ENCODE results near the gene HIVEP3. TPM values are rescaled to one million over a fixed set of nuclear protein-coding genes. Genes with fewer than 3 reads are reported as not detected.
A peak's percentile ranks its signal among the peaks of the same experiment; 100 is the strongest.

The HIVEP3 gene
- polyA plus RNA-seq, 1 of the 3 experiments (the other 2 are of a cell fraction), result 6.4 TPM

DNA sequence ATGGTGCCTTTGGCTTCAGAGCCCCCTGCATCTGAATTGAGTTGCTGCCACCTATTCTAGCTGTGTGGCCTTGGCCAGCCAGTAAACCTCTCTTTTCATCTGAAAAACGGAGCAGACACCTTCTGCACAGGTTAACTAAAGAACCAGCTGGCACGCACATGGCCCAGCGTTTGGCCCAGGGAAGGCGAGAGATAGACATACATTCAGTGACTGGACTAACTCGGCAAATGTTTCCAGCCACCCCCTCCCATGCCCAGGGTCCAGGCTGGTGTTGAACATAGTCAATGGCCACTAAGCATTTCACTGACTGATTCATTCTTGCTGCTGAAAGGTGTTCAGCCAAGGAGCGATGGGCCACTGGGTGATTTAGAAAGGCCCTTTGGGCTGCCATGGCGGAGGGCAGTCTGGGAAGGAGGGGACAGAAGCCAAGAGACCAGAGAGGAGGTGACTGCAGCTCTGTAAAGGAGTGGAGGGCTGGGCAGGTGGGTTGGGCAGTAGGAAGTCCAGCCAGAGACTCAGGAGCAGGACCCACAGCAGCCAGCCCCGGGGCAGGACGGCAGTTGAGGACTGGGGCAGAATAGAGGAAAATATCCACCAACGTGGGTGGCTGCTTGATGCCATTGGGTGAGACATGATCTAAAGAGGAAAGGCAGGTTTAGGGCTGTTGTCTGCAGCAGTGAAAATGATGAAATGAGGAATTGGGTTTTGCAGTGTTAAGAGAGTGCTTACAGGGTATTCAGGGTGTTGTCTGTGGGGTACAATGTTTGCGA lies 184.3 kb downstream of the HIVEP3 start:
- ChIA-PET POLR2A (no interaction called here), CTCF (interaction anchor here (1.8 kb wide), 1 partner anchor 161 kb away, joined by 5 read pairs; no protein-coding TSS in a partner anchor)
- 80% methylated on average over 10 of the region's 11 CpGs for WGBS (ENCODE audit: low lambda C conversion rate)
- Histone ChIP-seq H3K4me2 (no peak overlapping the region), H3K79me2 (ENCODE audit: insufficient read depth) (no peaks in the 10 kb centered on the region), H3K9me2 (no peaks in the 10 kb centered on the region), H3K27me3 (ENCODE audit: insufficient read depth) (no peaks in the 10 kb centered on the region), H3K4me3 (ENCODE audit: low read depth in 2 of 2, low read length in 1 of 2) (no peak overlapping the region), H3K9me3 (no peaks in the 10 kb centered on the region), H3K36me3 (replicated peaks in 1 of 2; ENCODE audit: control insufficient read depth in 1 of 2, insufficient read depth in 2 of 2, low read length in 1 of 2) (no peaks in the 10 kb centered on the region), H4K20me1 (ENCODE audit: insufficient read depth) (no peaks in the 10 kb centered on the region), H3F3A (replicated peaks; ENCODE audit: insufficient read depth) (no peaks in the 10 kb centered on the region), H3K4me1 (ENCODE audit: control insufficient read depth in 1 of 2, insufficient read depth in 2 of 2, low read depth in 1 of 2, low read length in 1 of 2) (peaks cover 0 to 38% of the 10 kb centered on the region in 2 experiments; a peak in 1 of 4 replicates), H3K27ac (ENCODE audit: low read depth in 2 of 2, low read length in 1 of 2) (no peak overlapping the region), H3K9ac (no peak overlapping the region), H2AFZ (ENCODE audit: low read depth) (no peak overlapping the region)
- DNase-seq, result no peak
- TF ChIP-seq RFX5 (IDR thresholded peaks at IDR 0.05; ENCODE audit: low read length) (no peak), GATA2 (CRISPR knock-in tag; IDR thresholded peaks at IDR 0.05) (no peak), FOSL2 (IDR thresholded peaks at IDR 0.05; ENCODE audit: borderline replicate concordance, low read depth) (no peak)

DNA sequence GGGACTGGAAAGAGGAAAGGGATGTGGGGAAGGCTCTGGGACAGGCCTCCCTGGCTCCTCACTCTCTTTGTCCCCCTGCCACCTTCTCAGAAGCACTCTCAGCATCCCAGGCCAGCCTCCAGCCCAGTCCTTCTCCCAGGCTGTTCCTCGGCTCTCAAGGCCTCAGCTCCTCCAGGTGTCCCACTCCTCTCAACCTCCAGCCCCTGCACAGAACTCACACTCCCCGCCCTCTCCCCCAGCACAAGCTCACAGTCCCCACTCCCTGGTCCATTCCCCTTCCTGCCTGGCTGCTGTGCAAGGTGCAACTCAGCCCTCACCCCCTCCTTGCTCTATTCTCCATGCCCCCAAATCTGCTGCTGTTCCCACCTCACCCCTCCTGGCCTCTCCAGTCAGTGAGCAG lies 185.0 kb downstream of the HIVEP3 start:
- Histone ChIP-seq H3K4me1 (ENCODE audit: control insufficient read depth in 1 of 2, insufficient read depth in 2 of 2, low read depth in 1 of 2, low read length in 1 of 2) (peaks cover 0 to 44% of the 10 kb centered on the region in 2 experiments; a peak in 1 of 4 replicates), H3F3A (replicated peaks; ENCODE audit: insufficient read depth) (no peaks in the 10 kb centered on the region), H3K4me3 (ENCODE audit: low read depth in 2 of 2, low read length in 1 of 2) (no peak overlapping the region), H3K9me2 (no peaks in the 10 kb centered on the region), H3K27ac (ENCODE audit: low read depth in 2 of 2, low read length in 1 of 2) (no peak overlapping the region), H3K9ac (no peak overlapping the region), H3K4me2 (no peak overlapping the region), H3K9me3 (no peaks in the 10 kb centered on the region), H3K79me2 (ENCODE audit: insufficient read depth) (no peaks in the 10 kb centered on the region), H4K20me1 (ENCODE audit: insufficient read depth) (no peaks in the 10 kb centered on the region), H2AFZ (ENCODE audit: low read depth) (no peak overlapping the region), H3K27me3 (ENCODE audit: insufficient read depth) (no peaks in the 10 kb centered on the region), H3K36me3 (replicated peaks in 1 of 2; ENCODE audit: control insufficient read depth in 1 of 2, insufficient read depth in 2 of 2, low read length in 1 of 2) (no peaks in the 10 kb centered on the region)
- no peak for TF ChIP-seq CHD2 (IDR thresholded peaks at IDR 0.05; ENCODE audit: low read length, partially characterized antibody)
- TF ChIP-seq MEF2A (IDR thresholded peaks at IDR 0.05; ENCODE audit: borderline replicate concordance, low read depth), result no peak
- DNase-seq, result no peak
- POLR2A ChIA-PET, result no interaction called here
- CTCF ChIA-PET, result interaction anchor here (1.8 kb wide), 1 partner anchor 160 kb away, joined by 5 read pairs; no protein-coding TSS in a partner anchor
- 64% methylated on average over 2 of the region's 2 CpGs for WGBS (ENCODE audit: low lambda C conversion rate)

DNA sequence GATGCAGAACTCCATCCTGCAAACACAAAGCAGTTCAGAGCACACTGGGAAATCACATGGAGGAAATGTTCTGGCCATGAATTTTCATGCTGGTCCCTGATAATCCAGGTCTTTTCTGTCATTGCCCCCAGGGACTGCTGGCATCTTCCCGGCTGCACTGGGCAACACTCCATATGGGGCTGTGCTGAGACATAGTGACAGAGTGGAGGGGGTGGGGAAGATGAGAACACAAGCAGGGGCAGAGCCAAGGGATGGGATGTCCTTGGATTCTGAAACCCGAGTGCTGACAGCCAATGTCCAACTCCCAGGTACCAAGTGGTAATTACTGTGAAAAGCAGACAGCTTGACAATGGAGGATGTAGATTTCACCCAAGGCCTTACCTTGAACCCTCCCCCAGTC lies 185.7 kb downstream of the HIVEP3 start:
- Histone ChIP-seq H3K4me3 (ENCODE audit: low read depth in 2 of 2, low read length in 1 of 2) (no peak overlapping the region), H3K9ac (no peak overlapping the region), H4K20me1 (ENCODE audit: insufficient read depth) (no peaks in the 10 kb centered on the region), H3K9me2 (no peaks in the 10 kb centered on the region), H3K9me3 (no peaks in the 10 kb centered on the region), H2AFZ (ENCODE audit: low read depth) (no peak overlapping the region), H3K27ac (ENCODE audit: low read depth in 2 of 2, low read length in 1 of 2) (peak overlapping the region in 1 of 2 experiments; percentile 55; a peak in 1 of 4 replicates), H3K4me1 (ENCODE audit: control insufficient read depth in 1 of 2, insufficient read depth in 2 of 2, low read depth in 1 of 2, low read length in 1 of 2) (peaks cover 0 to 50% of the 10 kb centered on the region in 2 experiments; a peak in 1 of 4 replicates), H3K27me3 (ENCODE audit: insufficient read depth) (no peaks in the 10 kb centered on the region), H3K4me2 (no peak overlapping the region), H3F3A (replicated peaks; ENCODE audit: insufficient read depth) (no peaks in the 10 kb centered on the region), H3K79me2 (ENCODE audit: insufficient read depth) (no peaks in the 10 kb centered on the region), H3K36me3 (replicated peaks in 1 of 2; ENCODE audit: control insufficient read depth in 1 of 2, insufficient read depth in 2 of 2, low read length in 1 of 2) (no peaks in the 10 kb centered on the region)
- no CpG with 5 or more reads among the region's 2 CpGs for WGBS (ENCODE audit: low lambda C conversion rate)
- ChIA-PET CTCF (interaction anchor here (1.8 kb wide), 1 partner anchor 159 kb away, joined by 5 read pairs; no protein-coding TSS in a partner anchor), POLR2A (no interaction called here)
- DNase-seq, result peak; percentile 60
- TF ChIP-seq ELF1 (IDR thresholded peaks at IDR 0.05), result no peak
- no peak for TF ChIP-seq FOXJ3 (CRISPR knock-in tag; IDR thresholded peaks at IDR 0.05)
- no peak for TF ChIP-seq FOSL2 (IDR thresholded peaks at IDR 0.05; ENCODE audit: borderline replicate concordance, low read depth)
- no peak for TF ChIP-seq YY1 (IDR thresholded peaks at IDR 0.05; ENCODE audit: low read depth)
- TF ChIP-seq, protein P1, sequence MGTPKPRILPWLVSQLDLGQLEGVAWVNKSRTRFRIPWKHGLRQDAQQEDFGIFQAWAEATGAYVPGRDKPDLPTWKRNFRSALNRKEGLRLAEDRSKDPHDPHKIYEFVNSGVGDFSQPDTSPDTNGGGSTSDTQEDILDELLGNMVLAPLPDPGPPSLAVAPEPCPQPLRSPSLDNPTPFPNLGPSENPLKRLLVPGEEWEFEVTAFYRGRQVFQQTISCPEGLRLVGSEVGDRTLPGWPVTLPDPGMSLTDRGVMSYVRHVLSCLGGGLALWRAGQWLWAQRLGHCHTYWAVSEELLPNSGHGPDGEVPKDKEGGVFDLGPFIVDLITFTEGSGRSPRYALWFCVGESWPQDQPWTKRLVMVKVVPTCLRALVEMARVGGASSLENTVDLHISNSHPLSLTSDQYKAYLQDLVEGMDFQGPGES (IDR thresholded peaks at IDR 0.05; ENCODE audit: low read depth, low read length), result no peak
- TF ChIP-seq TEAD4 (IDR thresholded peaks at IDR 0.05; ENCODE audit: borderline replicate concordance, insufficient read depth), result no peak
- no peak for TF ChIP-seq CHD2 (IDR thresholded peaks at IDR 0.05; ENCODE audit: low read length, partially characterized antibody)
- TF ChIP-seq JUND (IDR thresholded peaks at IDR 0.05), result no peak
- TF ChIP-seq RFX5 (IDR thresholded peaks at IDR 0.05; ENCODE audit: low read length), result no peak
- TF ChIP-seq NFIC (IDR thresholded peaks at IDR 0.05; ENCODE audit: borderline replicate concordance), result no peak
- no peak for TF ChIP-seq EZH2phosphoT487 (IDR thresholded peaks at IDR 0.05; ENCODE audit: borderline replicate concordance, low read depth)
- TF ChIP-seq, protein P2, sequence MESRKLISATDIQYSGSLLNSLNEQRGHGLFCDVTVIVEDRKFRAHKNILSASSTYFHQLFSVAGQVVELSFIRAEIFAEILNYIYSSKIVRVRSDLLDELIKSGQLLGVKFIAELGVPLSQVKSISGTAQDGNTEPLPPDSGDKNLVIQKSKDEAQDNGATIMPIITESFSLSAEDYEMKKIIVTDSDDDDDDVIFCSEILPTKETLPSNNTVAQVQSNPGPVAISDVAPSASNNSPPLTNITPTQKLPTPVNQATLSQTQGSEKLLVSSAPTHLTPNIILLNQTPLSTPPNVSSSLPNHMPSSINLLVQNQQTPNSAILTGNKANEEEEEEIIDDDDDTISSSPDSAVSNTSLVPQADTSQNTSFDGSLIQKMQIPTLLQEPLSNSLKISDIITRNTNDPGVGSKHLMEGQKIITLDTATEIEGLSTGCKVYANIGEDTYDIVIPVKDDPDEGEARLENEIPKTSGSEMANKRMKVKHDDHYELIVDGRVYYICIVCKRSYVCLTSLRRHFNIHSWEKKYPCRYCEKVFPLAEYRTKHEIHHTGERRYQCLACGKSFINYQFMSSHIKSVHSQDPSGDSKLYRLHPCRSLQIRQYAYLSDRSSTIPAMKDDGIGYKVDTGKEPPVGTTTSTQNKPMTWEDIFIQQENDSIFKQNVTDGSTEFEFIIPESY (IDR thresholded peaks at IDR 0.05; ENCODE audit: borderline replicate concordance, low read depth), result no peak
- TF ChIP-seq POLR2AphosphoS5 (IDR thresholded peaks at IDR 0.05; ENCODE audit: low read depth, low read length), result no peak
- TF ChIP-seq, protein P3, sequence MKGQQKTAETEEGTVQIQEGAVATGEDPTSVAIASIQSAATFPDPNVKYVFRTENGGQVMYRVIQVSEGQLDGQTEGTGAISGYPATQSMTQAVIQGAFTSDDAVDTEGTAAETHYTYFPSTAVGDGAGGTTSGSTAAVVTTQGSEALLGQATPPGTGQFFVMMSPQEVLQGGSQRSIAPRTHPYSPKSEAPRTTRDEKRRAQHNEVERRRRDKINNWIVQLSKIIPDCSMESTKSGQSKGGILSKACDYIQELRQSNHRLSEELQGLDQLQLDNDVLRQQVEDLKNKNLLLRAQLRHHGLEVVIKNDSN (IDR thresholded peaks at IDR 0.05; ENCODE audit: borderline replicate concordance, low read depth), result no peak
